Uterine smooth muscle cell (primary cell): ENCODE results near the gene LONP2. TPM values are rescaled to one million over a fixed set of nuclear protein-coding genes. Genes with fewer than 3 reads are reported as not detected.

ENCODE experiments used
- total RNA-seq: library from RNA; depleted of rRNA; stranded (reverse); fragments of >200 nt; gene quantifications from 2 replicates; pipeline ENCODE4 v1.2.3, GENCODE V29; 2014

Gene LONP2, protein sequence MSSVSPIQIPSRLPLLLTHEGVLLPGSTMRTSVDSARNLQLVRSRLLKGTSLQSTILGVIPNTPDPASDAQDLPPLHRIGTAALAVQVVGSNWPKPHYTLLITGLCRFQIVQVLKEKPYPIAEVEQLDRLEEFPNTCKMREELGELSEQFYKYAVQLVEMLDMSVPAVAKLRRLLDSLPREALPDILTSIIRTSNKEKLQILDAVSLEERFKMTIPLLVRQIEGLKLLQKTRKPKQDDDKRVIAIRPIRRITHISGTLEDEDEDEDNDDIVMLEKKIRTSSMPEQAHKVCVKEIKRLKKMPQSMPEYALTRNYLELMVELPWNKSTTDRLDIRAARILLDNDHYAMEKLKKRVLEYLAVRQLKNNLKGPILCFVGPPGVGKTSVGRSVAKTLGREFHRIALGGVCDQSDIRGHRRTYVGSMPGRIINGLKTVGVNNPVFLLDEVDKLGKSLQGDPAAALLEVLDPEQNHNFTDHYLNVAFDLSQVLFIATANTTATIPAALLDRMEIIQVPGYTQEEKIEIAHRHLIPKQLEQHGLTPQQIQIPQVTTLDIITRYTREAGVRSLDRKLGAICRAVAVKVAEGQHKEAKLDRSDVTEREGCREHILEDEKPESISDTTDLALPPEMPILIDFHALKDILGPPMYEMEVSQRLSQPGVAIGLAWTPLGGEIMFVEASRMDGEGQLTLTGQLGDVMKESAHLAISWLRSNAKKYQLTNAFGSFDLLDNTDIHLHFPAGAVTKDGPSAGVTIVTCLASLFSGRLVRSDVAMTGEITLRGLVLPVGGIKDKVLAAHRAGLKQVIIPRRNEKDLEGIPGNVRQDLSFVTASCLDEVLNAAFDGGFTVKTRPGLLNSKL
- 62.0 and 70.5 TPM in 2 replicates for total RNA-seq

DNA sequence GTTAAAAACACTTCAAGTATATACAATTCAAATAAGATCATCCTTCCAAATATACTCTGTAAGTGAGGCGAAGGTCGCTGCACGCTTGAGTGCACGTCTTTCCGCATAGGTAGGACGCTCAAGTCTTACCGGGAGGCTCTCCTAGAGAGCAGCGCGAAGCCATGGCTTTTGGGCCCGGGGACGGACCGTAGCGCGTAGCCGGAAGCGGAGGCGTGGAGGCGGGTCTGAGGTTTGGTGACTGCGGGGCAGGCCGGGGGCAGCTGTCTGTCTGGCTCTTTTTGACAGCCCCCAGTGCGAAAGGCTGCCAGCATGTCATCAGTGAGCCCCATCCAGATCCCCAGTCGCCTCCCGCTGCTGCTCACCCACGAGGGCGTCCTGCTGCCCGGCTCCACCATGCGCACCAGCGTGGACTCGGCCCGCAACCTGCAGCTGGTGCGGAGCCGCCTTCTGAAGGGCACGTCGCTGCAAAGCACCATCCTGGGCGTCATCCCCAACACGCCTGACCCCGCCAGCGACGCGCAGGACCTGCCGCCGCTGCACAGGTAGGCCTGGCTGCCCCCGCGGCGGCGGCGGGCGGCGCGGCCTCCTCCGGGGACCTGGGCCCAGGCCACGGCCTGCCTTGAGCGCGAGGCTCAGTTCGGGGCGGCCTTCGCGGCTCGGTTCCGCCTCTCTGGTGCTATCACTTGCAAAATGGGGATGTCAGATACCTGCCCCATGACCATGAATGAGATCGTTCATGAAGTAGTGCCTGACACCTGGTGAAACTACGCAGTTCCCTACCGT lies at the start of gene LONP2:
Gene LONP2 (plus strand): TSS at position 221 of the 783 bp plus-strand sequence. CDS start 89 bp downstream, at position 310.

DNA sequence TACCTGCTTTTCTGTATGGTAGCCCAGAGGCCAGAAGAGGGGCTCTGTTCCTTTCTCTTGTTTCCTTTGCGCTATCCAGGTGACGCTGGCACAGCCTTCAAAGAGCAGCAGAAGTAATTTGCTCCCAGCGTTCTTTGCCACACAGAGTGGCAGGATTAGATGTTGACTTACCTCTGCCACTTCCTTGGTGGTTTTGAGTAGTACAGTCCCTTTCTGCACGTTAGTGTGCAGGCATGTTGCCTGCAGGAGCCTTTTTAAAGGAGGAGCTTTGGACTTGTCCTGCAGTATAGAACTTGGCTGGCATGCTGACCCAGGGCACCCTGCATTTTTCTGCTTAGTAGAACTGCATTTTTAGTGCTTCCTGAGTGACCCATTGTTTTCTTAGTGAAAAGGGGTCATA lies 3.2 kb downstream of the LONP2 start, which contains the start of gene ABCC11:
Gene ABCC11 (minus strand): TSS at position 229 of the 400 bp plus-strand sequence. CDS start 15,618 bp downstream, outside the sequence.

DNA sequence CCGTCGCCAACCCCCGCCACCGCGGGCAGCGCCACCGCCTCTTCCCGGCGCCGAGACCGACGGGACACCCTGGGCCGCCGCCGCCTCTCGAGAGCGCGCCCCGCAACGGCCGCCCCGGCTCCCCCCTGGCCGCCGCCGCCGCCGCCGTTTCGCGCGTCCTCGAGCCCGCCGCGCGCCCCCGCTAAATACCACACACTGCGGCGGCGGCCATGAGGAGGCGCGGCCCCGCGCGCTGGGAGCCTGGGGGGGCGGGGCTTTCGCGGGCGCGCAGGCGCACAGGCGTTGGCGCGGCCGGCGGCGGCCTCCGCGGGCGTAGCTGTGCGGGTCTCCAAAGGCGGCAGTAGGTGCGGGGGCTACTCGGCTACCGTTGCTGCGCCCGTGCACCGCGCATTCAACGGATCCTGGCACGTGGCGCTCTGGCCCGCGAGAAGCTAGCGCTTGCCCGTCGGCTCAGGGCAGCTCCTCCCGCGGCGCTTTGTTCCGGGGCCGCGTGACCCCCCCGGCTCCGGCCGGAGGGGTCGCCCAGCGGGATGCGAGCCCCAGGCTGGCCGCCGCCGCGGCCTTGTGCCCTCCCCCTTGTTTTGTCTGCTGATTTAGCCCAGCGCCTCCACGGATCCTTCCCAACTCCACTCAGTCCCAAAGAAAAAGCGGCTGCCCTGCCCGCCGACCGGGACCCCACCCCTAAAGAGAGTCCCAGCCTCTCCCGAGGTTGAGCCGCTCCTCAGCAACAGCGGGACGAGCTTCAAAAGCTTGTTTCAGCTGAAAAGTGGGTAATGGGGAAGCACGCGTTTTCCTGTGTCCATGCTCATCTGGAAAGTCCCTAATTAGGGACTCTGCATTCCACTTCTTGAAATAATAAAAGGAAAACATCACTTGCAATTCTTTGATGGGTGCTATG lies 141.4 kb downstream of the LONP2 start, which contains the start of gene SIAH1:
Gene SIAH1 (minus strand): TSS at position 161 of the 898 bp plus-strand sequence. CDS start 22,985 bp downstream, outside the sequence.

Other genes with a start within 250 kb of the LONP2 start
- under 0.01 TPM in 1 of 2 replicates, not detected in the other for gene ABCC12, start 88.3 kb upstream of the LONP2 start, total RNA-seq
- 0.11 and 0.50 TPM in 2 replicates for gene ABCC11, start 3.2 kb downstream of the LONP2 start, total RNA-seq
- 33.5 and 41.5 TPM in 2 replicates for gene SIAH1, start 141.1 kb downstream of the LONP2 start, total RNA-seq